Measurements from ENCODE around the gene ZC3H6. TPM values are rescaled to one million over a fixed set of nuclear protein-coding genes. Genes with fewer than 3 reads are reported as not detected.

ZC3H6 gene
- total and polyA plus RNA-seq, 2 of the 13 experiments (the other 11 are each of a cell fraction or from before 2014, with no cell fraction given) = 0.71 to 0.93 TPM

GRCh38 chr2:112251271-112251670 is 24.1 kb upstream of the ZC3H6 start:
- Histone ChIP-seq H4K20me1 (ENCODE audit: insufficient read depth, low read length) (no peaks in the 10 kb centered on the region), H3K4me3 (replicated peaks in 1 of 3; ENCODE audit: insufficient read depth in 1 of 3, low read depth in 2 of 3, low read length in 3 of 3) (no peak overlapping the region), H3K36me3 (replicated peaks in 1 of 2; ENCODE audit: control insufficient read depth in 1 of 2, insufficient read depth in 2 of 2, low read length in 2 of 2) (peaks cover 0 to 18% of the 10 kb centered on the region in 2 experiments; a peak in 3 of 5 replicates), H3K79me2 (ENCODE audit: insufficient read depth, low read length) (peaks cover 29% of the 10 kb centered on the region), H3K9me3 (ENCODE audit: low read length) (no peaks in the 10 kb centered on the region), H3K27me3 (ENCODE audit: control insufficient read depth in 1 of 2, insufficient read depth in 2 of 2, low read length in 2 of 2) (0 out of 5 replicates have a peak, but pooled peaks cover 0 to 1% of the 10 kb centered on the region in 2 experiments), H3K4me2 (ENCODE audit: low read depth, low read length) (no peak overlapping the region), H3K9ac (ENCODE audit: insufficient read depth, low read depth, low read length) (no peak overlapping the region), H2AFZ (ENCODE audit: low read length) (no peak overlapping the region), H3K27ac (ENCODE audit: extremely low read length, insufficient read depth, low read length) (no peak overlapping the region), H3K4me1 (ENCODE audit: insufficient read depth, low read length) (peaks cover 40% of the 10 kb centered on the region)
- DNase-seq (ENCODE audit: low spot score) = no peak
- POLR2A ChIA-PET = no interaction called here
- BruUV-seq (replicated peaks) = no TSS peak
- intact Hi-C loops (cut with micrococcal nuclease; ENCODE audit: unreplicated experiment) = loop anchor here (5.0 to 10.0 kb wide), 3 partner anchors 114 to 366 kb away; partner anchors contain the start of genes ANAPC1, CHCHD5 and FBLN7
- CTCF ChIA-PET (ENCODE audit: low intra/inter-chr PET ratio, low total read pairs) = no interaction called here
- no peak for FAIRE-seq
- WGBS (ENCODE audit: low lambda C conversion rate) = 94% methylated on average over 3 of the region's 3 CpGs
- TF ChIP-seq ZNF468 (CRISPR knock-in tag; IDR thresholded peaks at IDR 0.05) (no peak), ZHX1 (CRISPR knock-in tag; IDR thresholded peaks at IDR 0.05; ENCODE audit: low read depth) (no peak), PBX3 (CRISPR knock-in tag; IDR thresholded peaks at IDR 0.05; ENCODE audit: borderline replicate concordance) (no peak), ZNF282 (IDR thresholded peaks at IDR 0.05; ENCODE audit: partially characterized antibody) (no peak), GATAD2A (CRISPR knock-in tag; IDR thresholded peaks at IDR 0.05) (no peak), HDAC1 (CRISPR knock-in tag; IDR thresholded peaks at IDR 0.05) (no peak), RNF219 (CRISPR knock-in tag; IDR thresholded peaks at IDR 0.05) (no peak), CENPX (CRISPR knock-in tag; IDR thresholded peaks at IDR 0.05) (no peak), ATF5 (CRISPR knock-in tag; IDR thresholded peaks at IDR 0.05; ENCODE audit: low read depth) (no peak), ZNF558 (CRISPR knock-in tag; IDR thresholded peaks at IDR 0.05; ENCODE audit: borderline replicate concordance) (no peak), NR1H2 (CRISPR knock-in tag; IDR thresholded peaks at IDR 0.05; ENCODE audit: borderline replicate concordance, low read depth) (no peak), ARHGAP35 (CRISPR knock-in tag; IDR thresholded peaks at IDR 0.05; ENCODE audit: borderline replicate concordance) (no peak), BRCA1 (CRISPR knock-in tag; IDR thresholded peaks at IDR 0.05) (no peak), GATA4 (IDR thresholded peaks at IDR 0.05; ENCODE audit: borderline replicate concordance, low read depth) (no peak), POLR2G (IDR thresholded peaks at IDR 0.05; ENCODE audit: low read depth, low read length) (no peak), ZNF790 (CRISPR knock-in tag; IDR thresholded peaks at IDR 0.05; ENCODE audit: borderline replicate concordance) (no peak)
- ATAC-seq = no peak
- in situ Hi-C loops (cut with HindIII; ENCODE audit: extremely low pct_ligation_motif_present, low pct_unique_long_range_greater_than_20kb) = loop anchor here (25.0 kb wide), 1 partner anchor 186 kb away; the partner anchor contains the start of gene RGPD8
